Tibial nerve (tissue), 4 donors: Measurements from ENCODE around the gene SUFU.

Source experiments
- EP300 ChIP-seq, 2 donors: sonication (generic); formaldehyde crosslinking; IDR thresholded peaks; one replicate each; pipeline ENCODE4 v1.6.1; 2017; ENCODE audit warnings: antibody characterized with exemption in 2 of 2, mild to moderate bottlenecking in 1 of 2
- TF ChIP-seq, protein P1 (sequence below), 5 experiments: fragments of 200-600 bp in 3 of 5; fragments of 450-650 bp in 2 of 5; sonication (generic) in 3 of 5; IDR thresholded peaks; one replicate each; pipeline ENCODE4 v1.5.1; 2016 to 2019; ENCODE audit warnings: antibody characterized with exemption in 5 of 5, mild to moderate bottlenecking in 3 of 5, moderate library complexity in 2 of 5

DNA sequence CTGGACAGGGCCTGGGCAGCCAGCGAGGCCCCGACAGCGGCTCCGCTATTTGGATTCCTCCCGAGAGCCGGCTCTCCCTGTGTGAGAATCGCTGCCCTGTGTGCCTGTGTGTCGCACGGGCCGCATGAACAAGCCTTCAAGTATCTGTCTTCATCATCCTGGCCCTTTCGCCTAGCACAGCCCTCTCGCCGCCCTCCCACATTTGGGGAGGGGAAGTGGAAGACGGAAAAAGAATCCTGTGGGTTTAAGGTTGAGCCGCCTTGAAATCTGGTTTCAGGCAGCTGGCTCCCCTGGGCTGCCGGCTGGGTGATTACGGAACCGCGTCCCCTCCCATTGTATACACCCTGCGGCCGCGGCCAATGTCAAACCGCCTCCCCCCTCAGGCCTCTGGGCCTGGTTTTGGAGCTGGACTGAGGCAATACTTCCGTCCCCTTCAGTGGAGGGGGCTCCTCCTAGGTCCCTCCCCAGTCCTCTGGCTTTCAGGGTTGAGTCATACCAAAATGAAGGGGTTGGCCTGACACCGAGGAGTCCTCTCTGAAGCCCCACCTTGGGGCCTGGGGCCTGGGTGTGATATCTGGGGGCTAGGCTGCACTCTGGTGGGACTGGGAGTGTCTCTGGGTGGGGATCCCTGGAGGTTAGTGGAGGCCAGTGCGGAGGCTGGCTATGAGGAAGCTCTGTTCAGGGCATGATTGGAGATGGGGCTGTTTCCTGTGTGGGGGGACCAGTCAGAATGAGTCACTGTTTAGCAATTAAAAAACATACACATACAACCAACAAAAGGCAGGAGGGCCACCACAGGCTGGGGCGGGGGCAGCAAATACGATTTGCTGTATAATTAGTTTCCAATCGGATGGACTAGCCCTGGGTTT lies 142.2 kb downstream of the SUFU start:
- TF ChIP-seq, protein P1, sequence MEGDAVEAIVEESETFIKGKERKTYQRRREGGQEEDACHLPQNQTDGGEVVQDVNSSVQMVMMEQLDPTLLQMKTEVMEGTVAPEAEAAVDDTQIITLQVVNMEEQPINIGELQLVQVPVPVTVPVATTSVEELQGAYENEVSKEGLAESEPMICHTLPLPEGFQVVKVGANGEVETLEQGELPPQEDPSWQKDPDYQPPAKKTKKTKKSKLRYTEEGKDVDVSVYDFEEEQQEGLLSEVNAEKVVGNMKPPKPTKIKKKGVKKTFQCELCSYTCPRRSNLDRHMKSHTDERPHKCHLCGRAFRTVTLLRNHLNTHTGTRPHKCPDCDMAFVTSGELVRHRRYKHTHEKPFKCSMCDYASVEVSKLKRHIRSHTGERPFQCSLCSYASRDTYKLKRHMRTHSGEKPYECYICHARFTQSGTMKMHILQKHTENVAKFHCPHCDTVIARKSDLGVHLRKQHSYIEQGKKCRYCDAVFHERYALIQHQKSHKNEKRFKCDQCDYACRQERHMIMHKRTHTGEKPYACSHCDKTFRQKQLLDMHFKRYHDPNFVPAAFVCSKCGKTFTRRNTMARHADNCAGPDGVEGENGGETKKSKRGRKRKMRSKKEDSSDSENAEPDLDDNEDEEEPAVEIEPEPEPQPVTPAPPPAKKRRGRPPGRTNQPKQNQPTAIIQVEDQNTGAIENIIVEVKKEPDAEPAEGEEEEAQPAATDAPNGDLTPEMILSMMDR (IDR thresholded peaks at IDR 0.05) = peak in 2 of 5 experiments; percentile 37 to 38
- peak; percentile 60 to 98 for TF ChIP-seq EP300 (IDR thresholded peaks at IDR 0.05)
